H1 (cell line): ENCODE data around the gene ZSWIM4. TPM values are rescaled to one million over a fixed set of nuclear protein-coding genes. Genes with fewer than 3 reads are reported as not detected.

Experiments
- ASH2L ChIP-seq: fragments of 200-600, 300-600 bp; sonication (generic); IDR thresholded peaks from one replicate; pipeline ENCODE4 v1.7.1; 2017; ENCODE audit warnings: low read length
- CEBPB ChIP-seq: IDR thresholded peaks from 2 replicates; pipeline ENCODE4 v1.6.1; 2012; ENCODE audit warnings: low read depth, low read length
- JUND ChIP-seq: IDR thresholded peaks from 2 replicates; pipeline ENCODE4 v1.6.1; 2011; ENCODE audit warnings: mild to moderate bottlenecking, improper control_type of control experiment, low read length
- polyA plus RNA-seq, 7 experiments: library from polyadenylated mRNA; depleted of rRNA in 3 of 7; stranded (reverse) in 5 of 7; unstranded in 2 of 7; fragments of >200 nt in 5 of 7; fragments of 200-250 nt in 2 of 7; gene quantifications; 1 replicate in 5 of 7; 2 replicates in 1 of 7; 4 replicates in 1 of 7; pipeline versions ENCODE4 v1.2.1 to v1.2.3, GENCODE V29; 2011 to 2013; ENCODE audit warnings: missing spikeins in 2 of 7, mixed read lengths in 2 of 7
- total RNA-seq: library from RNA; stranded (reverse); fragmentation: NEBNext Ultra II Directional; extraction: Animal tissue kit (Norgen Biotek cat#: 25700); gene quantifications from 2 replicates; pipeline ENCODE4 v1.2.1, GENCODE V29; 2021

The ZSWIM4 gene
- total and polyA plus RNA-seq, 2 of the 8 experiments (the other 6 are each of a cell fraction or from before 2014, with no cell fraction given): 12.2 to 31.1 TPM

DNA sequence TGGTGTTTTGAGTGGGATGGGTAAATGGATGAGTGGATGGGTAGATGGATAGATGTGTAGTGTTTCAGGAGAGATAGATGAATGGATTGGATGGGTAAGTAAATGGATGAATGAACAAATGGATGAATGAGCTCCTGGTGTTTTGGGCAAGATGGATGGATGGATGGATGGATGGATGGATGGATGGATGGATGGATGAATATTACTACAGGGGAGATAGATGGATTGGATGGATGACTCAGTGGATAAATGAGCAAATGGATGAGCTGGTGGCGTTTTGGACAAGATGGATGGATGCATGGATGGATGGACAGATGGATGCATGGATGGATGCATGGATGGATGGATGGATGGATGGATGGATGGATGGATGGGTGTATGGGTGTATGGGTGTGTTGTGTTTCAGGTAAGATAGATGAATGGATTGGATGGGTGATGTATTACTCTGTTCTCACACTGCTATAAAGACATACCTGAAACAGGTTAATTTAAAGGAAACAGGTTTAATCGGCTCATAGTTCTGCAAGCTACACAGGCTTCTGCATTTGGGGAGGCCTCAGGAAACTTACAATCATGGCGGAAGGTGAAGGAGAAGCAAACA, 12.3 kb downstream of the ZSWIM4 start (continued):
- TF ChIP-seq ASH2L (no peak), CEBPB (no peak), JUND (no peak)
- TF ChIP-seq, all 59 proteins: peak for 0
